Neuronal stem cell (in vitro differentiated cells): ENCODE measurements around the gene HOXD9.
A peak's percentile ranks its signal among the peaks of the same experiment; 100 is the strongest.

Experiments
- DNase-seq: peaks from one replicate; pipeline ENCODE4 v3.0.0-alpha.2; 2013; ENCODE audit warnings: low spot score
- H2AFZ ChIP-seq: one replicate; pipeline ENCODE4 v1.6.1; 2013; ENCODE audit warnings: mild to moderate bottlenecking, low read length, inconsistent platforms
- H2AK5ac ChIP-seq: 2 replicates; pipeline ENCODE4 v1.6.1; 2013; ENCODE audit warnings: low read depth, mild to moderate bottlenecking, inconsistent platforms, low read length, moderate library complexity, mixed read lengths
- H2BK120ac ChIP-seq: 2 replicates; pipeline ENCODE4 v1.6.1; 2013; ENCODE audit warnings: low read depth, mild to moderate bottlenecking, inconsistent platforms, low read length, moderate library complexity, mixed read lengths
- H2BK12ac ChIP-seq: one replicate; pipeline ENCODE4 v1.6.1; 2013; ENCODE audit warnings: low read length, inconsistent platforms
- H2BK15ac ChIP-seq: 2 replicates; pipeline ENCODE4 v1.6.1; 2013; ENCODE audit warnings: mild to moderate bottlenecking, low read length, inconsistent platforms, mixed read lengths
- H2BK5ac ChIP-seq: one replicate; pipeline ENCODE4 v1.6.1; 2013; ENCODE audit warnings: inconsistent platforms, mild to moderate bottlenecking, low read length, moderate library complexity
- H3K14ac ChIP-seq: one replicate; pipeline ENCODE4 v1.6.1; 2013; ENCODE audit warnings: low read length, inconsistent platforms
- H3K18ac ChIP-seq: 2 replicates; pipeline ENCODE4 v1.6.1; 2013; ENCODE audit warnings: low read length, inconsistent platforms
- H3K23ac ChIP-seq: 2 replicates; pipeline ENCODE4 v1.6.1; 2013; ENCODE audit warnings: low read depth, mild to moderate bottlenecking, mixed read lengths, low read length, inconsistent platforms; ENCODE audit not compliant: poor library complexity
- H3K27ac ChIP-seq: replicated peaks from 3 replicates; pipeline ENCODE4 v1.5.1; 2013; ENCODE audit warnings: low read length, inconsistent platforms
- H3K27me3 ChIP-seq, 3 experiments: 2 replicates each; pipeline ENCODE4 v1.6.1; 2013; ENCODE audit warnings: low read length in 3 of 3, mild to moderate bottlenecking in 2 of 3, inconsistent platforms in 1 of 3, low read depth in 1 of 3, mixed read lengths in 1 of 3, moderate library complexity in 1 of 3; ENCODE audit not compliant: control insufficient read depth in 3 of 3, insufficient read depth in 3 of 3
- H3K36me3 ChIP-seq, 2 donors: replicated peaks in 1 of 2; 2 replicates each; pipeline ENCODE4 v1.6.1; 2013; ENCODE audit warnings: low read length in 2 of 2; ENCODE audit not compliant: control insufficient read depth in 2 of 2, insufficient read depth in 2 of 2
- H3K4ac ChIP-seq: 2 replicates; pipeline ENCODE4 v1.6.1; 2013; ENCODE audit warnings: inconsistent platforms, mild to moderate bottlenecking, low read length, moderate library complexity
- H3K4me1 ChIP-seq, 2 donors: 1 replicate in 1 of 2; 2 replicates in 1 of 2; pipeline ENCODE4 v1.6.1; 2013; ENCODE audit warnings: low read length in 2 of 2, low read depth in 1 of 2; ENCODE audit not compliant: control insufficient read depth in 2 of 2, insufficient read depth in 1 of 2
- H3K4me2 ChIP-seq: one replicate; pipeline ENCODE4 v1.6.1; 2013; ENCODE audit warnings: mild to moderate bottlenecking, low read length, inconsistent platforms; ENCODE audit not compliant: insufficient read depth, poor library complexity, severe bottlenecking
- H3K4me3 ChIP-seq, 2 donors: 2 replicates each; pipeline ENCODE4 v1.5.1; 2013; ENCODE audit warnings: low read length in 2 of 2, mild to moderate bottlenecking in 2 of 2, inconsistent platforms in 1 of 2, moderate library complexity in 1 of 2
- H3K79me1 ChIP-seq: one replicate; pipeline ENCODE4 v1.6.1; 2013; ENCODE audit warnings: low read depth, mild to moderate bottlenecking, inconsistent platforms, low read length, moderate library complexity
- H3K9ac ChIP-seq: one replicate; pipeline ENCODE4 v1.6.1; 2013; ENCODE audit warnings: mild to moderate bottlenecking, low read depth, low read length, inconsistent platforms; ENCODE audit not compliant: poor library complexity
- H3K9me3 ChIP-seq, 2 donors: replicated peaks in 1 of 2; 2 replicates each; pipeline versions ENCODE3 to v1.6.1; 2013; ENCODE audit warnings: low read length in 2 of 2, mild to moderate bottlenecking in 2 of 2, inconsistent platforms in 1 of 2, low read depth in 1 of 2, mixed read lengths in 1 of 2, moderate library complexity in 1 of 2; ENCODE audit not compliant: control insufficient read depth in 2 of 2, insufficient read depth in 1 of 2
- H4K8ac ChIP-seq: one replicate; pipeline ENCODE4 v1.6.1; 2013; ENCODE audit warnings: low read depth, mild to moderate bottlenecking, inconsistent platforms, low read length, moderate library complexity
- H4K91ac ChIP-seq: one replicate; pipeline ENCODE4 v1.6.1; 2013; ENCODE audit warnings: low read length, low read depth, mild to moderate bottlenecking, inconsistent platforms; ENCODE audit not compliant: poor library complexity
- WGBS, 2 donors: extraction: QIAGEN DNeasy Blood & Tissue Kit; methylation state at CpG; one replicate each; pipeline ENCODE4 v1.1.7; 2013; ENCODE audit warnings: missing lambda C conversion rate in 2 of 2, mixed read lengths in 1 of 2; ENCODE audit not compliant: insufficient read length in 2 of 2, insufficient replicate concordance in 1 of 2; ENCODE audit errors: extremely low coverage in 2 of 2; 5-methylcytosine and 5-hydroxymethylcytosine counted together

Gene HOXD9

GRCh38 chr2:176096986-176097819, 25.3 kb upstream of the HOXD9 start:
- no peaks in the 10 kb centered on the region for H3K79me1 ChIP-seq
- peaks cover 7 to 11% of the 10 kb centered on the region in 2 donors for H3K9me3 ChIP-seq
- no peak overlapping the region for H2BK12ac ChIP-seq
- no peak overlapping the region for H2BK15ac ChIP-seq
- H3K4ac ChIP-seq = no peak overlapping the region
- peaks cover 69 to 97% (median 92%) of the 10 kb centered on the region in 3 experiments for H3K27me3 ChIP-seq
- H2BK5ac ChIP-seq = no peak overlapping the region
- H3K27ac ChIP-seq = no peak overlapping the region
- H3K4me2 ChIP-seq = no peak overlapping the region
- H3K4me3 ChIP-seq = peak overlapping the region in 1 of 2 donors; percentile 10
- no peaks in the 10 kb centered on the region for H3K36me3 ChIP-seq
- peaks cover 2 to 3% of the 10 kb centered on the region in 2 donors for H3K4me1 ChIP-seq
- H4K91ac ChIP-seq = no peak overlapping the region
- no peak overlapping the region for H4K8ac ChIP-seq
- H3K9ac ChIP-seq = no peak overlapping the region
- no peak overlapping the region for H3K14ac ChIP-seq
- peak overlapping the region; percentile 84 for H2AFZ ChIP-seq
- no peak overlapping the region for H2BK120ac ChIP-seq
- H3K18ac ChIP-seq = no peak overlapping the region
- H2AK5ac ChIP-seq = no peak overlapping the region
- peak overlapping the region; percentile 46 for H3K23ac ChIP-seq
- WGBS, 2 donors = no CpG with 5 or more reads among the region's 45 CpGs
- no peak for DNase-seq

DNA sequence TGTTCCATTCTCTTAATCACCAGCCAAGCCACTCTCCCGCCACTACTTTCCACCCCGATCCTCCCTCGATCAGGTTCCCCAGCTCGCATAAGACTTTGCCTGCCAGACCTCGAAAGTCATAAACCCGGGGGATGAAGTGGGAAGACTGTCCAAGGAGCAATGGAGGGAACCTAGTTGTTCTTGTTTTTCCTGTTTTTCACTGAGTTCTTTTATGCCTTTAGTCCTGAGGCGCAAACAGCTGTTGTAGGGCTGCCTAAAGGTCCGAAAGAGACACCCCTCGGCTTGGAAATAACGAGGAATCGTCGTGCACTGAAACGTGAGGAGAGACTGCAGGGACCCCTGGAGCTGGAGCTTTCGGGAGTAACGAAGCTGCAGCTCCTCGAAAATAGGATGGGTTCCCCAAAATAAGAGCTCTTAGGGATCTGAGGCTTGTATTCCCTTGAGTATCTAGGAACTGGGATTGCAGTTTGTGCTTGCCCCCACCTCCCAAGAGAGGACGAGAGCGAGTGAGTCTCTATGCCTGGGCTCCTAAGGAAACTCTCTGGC, 24.6 kb upstream of the HOXD9 start:
- Histone ChIP-seq H3K36me3 (no peaks in the 10 kb centered on the region), H2BK5ac (no peak overlapping the region), H2BK15ac (no peak overlapping the region), H3K79me1 (no peaks in the 10 kb centered on the region), H3K9me3 (peaks cover 7 to 11% of the 10 kb centered on the region in 2 donors), H3K18ac (no peak overlapping the region), H2BK120ac (no peak overlapping the region), H3K9ac (no peak overlapping the region), H3K4me1 (peaks cover 2 to 3% of the 10 kb centered on the region in 2 donors), H3K4ac (no peak overlapping the region), H3K27me3 (peaks cover 69 to 100% (median 93%) of the 10 kb centered on the region in 3 experiments), H3K14ac (no peak overlapping the region), H3K4me3 (no peak overlapping the region), H2BK12ac (no peak overlapping the region), H2AFZ (peak overlapping the region; percentile 7), H3K4me2 (no peak overlapping the region), H4K8ac (no peak overlapping the region), H3K27ac (no peak overlapping the region), H2AK5ac (no peak overlapping the region), H4K91ac (no peak overlapping the region), H3K23ac (peak overlapping the region; percentile 46)
- WGBS, 2 donors = no CpG with 5 or more reads among the region's 18 CpGs
- no peak for DNase-seq

DNA sequence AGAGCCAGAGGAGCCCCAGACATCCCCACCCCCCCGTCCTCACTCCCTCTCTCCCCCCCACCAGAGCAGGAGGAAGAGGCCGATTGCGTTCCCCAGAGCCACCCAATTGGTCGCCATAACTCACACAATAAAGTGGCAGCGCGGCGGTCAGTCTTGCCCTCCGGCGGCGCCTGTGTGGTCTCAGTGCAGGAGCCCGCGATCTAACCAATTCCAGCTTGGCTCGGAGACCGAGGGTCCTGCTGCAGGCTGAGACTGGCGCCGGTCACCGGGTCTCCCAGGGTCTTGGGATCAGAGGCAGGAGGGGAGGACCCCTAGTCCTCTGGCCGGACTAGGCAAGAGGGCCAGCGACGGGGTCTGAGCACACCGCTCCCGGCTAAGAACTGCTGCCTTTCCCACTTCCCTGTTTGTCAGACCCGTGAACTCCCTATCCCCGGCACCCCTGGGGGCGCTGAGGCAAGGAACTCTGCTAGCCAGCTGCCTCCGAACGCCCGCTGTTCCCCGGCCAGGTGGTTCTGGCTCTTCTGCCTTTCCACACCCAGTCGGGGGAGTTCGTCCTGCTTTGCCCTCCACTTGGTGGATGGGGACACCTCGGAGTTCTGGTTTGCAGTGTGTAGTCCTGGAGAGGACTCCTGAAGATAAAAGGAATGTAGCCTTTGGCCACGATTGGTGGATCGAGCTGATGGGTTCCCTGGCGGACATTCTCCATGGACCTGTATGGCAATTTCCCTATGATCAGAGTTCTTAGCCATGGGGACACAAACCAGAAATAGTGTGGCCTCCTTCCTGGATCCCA, 24.0 kb upstream of the HOXD9 start:
- no peak for DNase-seq
- Histone ChIP-seq H3K9ac (no peak overlapping the region), H3K4me1 (no peaks in the 10 kb centered on the region), H2AFZ (peak overlapping the region; percentile 7), H3K4me3 (no peak overlapping the region), H3K4ac (no peak overlapping the region), H3K9me3 (peaks cover 7 to 8% of the 10 kb centered on the region in 2 donors), H3K27me3 (peaks cover 66 to 100% (median 93%) of the 10 kb centered on the region in 3 experiments), H3K18ac (no peak overlapping the region), H3K27ac (no peak overlapping the region), H2AK5ac (no peak overlapping the region), H3K14ac (no peak overlapping the region), H3K23ac (no peak overlapping the region), H4K8ac (no peak overlapping the region), H4K91ac (no peak overlapping the region), H3K36me3 (no peaks in the 10 kb centered on the region), H3K4me2 (no peak overlapping the region), H2BK15ac (no peak overlapping the region), H2BK12ac (no peak overlapping the region), H2BK5ac (no peak overlapping the region), H3K79me1 (no peaks in the 10 kb centered on the region), H2BK120ac (no peak overlapping the region)
- WGBS, 2 donors = no CpG with 5 or more reads among the region's 35 CpGs
